Hypothalamus (tissue), 51 donors: ENCODE data around the gene STARD8.
"Not testable (repeated sequence)": the region's sequence is repeated elsewhere in the genome, so short reads cannot be mapped to it uniquely, and the experiment has no call there.

Experiments used
- DNase-seq, 51 donors: peaks; one replicate each; lab custom pipeline; 2025; lab: John Stamatoyannopoulos, UW

The STARD8 gene

DNA sequence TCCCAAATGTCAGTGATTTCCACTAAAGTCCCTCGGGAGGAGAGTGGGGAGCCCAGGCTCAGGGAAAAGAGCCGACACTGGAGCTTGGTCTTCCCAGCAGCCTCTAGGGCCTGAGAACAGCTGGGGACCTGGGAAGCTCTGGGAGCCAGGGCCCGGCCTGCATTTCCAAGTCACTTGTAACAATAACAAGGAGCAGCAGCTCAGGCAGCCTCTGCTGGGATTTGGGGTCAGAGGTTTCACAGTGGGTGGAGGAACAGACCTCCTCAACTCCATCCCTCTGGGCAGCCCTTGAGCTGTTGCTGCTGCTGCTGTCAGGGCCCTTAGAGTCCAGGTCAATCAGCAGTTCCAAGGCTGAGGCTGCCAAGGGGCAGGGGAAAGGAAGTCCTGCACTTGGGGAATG is 11.1 kb downstream of the STARD8 start:
- no peak for DNase-seq

DNA sequence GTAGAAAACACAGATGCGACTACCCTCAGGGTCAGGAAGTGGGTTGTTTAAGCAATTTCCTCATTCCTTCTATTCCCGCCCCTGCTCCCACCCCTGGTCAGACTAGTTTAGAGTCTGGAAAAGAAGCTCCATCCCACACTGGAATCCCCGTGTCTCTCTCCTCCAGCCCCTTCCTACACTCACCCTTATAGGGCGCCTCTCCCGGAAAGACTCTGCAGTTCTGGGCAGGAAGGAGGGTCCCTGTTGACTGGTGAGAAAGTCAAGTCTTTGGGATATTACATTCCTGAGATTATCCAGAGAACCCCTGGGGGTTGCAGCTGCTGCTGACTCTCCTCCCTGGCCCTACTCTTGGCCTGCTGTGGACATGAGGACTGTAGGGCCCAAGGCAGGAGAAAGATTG is 11.9 kb downstream of the STARD8 start:
- DNase-seq = no peak

DNA sequence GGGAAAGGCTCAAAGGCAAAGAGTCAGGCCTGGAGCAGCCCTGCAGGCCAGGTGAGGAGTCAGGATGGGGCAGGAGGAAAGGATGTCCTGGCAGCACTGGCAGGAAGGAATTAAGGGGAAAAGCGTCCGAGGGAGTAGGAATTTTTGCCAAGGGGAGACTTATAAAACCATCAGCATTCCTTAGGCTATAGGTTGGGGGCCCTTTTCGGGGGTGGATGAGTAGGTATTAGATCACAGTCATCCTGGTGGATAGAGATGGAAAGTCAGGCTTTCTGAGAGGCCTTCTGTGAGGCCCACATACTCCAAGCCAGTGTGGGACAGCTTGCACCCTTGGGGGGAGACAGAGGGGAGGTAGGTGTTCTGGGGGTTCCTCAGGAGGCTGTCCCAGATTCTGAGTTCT is 12.3 kb downstream of the STARD8 start:
- no peak for DNase-seq

DNA sequence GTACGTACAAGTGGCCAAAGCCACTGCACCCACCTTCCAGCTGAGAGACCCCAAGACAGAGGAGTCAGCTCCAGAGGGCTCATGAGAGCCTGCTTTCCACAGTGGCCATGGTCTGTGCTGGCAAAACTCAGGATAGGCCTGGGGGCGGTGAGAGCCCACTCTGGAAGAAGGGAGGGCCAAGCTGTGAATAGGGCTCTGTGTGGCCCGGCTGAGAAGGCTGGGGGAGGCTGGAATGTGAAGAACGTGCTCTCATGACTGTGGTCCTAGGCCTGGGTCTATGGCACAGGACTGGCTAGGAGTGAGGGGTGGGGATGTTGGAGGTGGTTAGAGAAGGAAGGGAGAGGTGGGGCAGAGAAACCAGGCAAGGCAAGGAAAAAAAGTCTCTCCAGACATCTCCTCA is 13.3 kb downstream of the STARD8 start:
- DNase-seq = no peak

DNA sequence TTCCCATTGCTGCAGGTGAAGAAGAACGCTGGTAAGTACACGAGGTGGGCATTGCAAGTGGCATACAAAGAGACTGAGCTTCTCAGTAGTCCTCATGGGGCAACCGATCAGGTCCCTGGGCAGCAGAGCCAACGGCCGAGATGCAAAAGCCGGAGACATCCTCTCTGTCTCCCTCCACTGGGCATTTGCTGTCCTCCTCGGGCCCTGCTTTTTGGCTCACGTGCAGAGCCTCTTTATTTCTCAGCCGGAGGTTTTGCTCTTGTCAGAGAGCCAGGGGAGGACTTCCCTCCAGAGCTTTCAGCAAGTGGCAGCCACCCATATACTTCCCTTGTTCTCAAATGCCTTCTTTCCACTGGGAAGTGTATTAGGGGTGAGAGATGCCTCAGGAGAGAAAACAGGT is 18.0 kb downstream of the STARD8 start:
- DNase-seq = peak in 3 of 51 donors; percentile 0

DNA sequence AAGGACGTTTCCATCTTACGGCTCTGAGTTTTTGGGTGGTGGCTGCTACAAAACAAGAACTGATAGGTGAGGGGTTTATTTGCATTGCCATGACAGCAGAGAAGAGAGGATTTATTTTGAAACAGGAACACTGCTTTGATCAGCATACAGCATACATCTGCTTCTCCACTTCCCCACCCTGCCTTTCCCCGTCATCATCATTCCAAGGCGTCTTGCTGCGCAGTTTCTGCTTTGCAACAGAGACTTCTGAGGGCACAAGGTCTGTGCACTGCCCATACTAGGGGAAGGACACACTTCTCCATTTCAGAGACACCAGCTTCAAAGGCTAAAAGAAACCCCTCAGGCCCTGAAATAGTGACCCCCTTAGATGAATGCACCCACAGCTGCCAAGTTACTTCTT is 19.1 kb downstream of the STARD8 start:
- peak in 5 of 51 donors; percentile 0 to 4 (median 1) for DNase-seq

DNA sequence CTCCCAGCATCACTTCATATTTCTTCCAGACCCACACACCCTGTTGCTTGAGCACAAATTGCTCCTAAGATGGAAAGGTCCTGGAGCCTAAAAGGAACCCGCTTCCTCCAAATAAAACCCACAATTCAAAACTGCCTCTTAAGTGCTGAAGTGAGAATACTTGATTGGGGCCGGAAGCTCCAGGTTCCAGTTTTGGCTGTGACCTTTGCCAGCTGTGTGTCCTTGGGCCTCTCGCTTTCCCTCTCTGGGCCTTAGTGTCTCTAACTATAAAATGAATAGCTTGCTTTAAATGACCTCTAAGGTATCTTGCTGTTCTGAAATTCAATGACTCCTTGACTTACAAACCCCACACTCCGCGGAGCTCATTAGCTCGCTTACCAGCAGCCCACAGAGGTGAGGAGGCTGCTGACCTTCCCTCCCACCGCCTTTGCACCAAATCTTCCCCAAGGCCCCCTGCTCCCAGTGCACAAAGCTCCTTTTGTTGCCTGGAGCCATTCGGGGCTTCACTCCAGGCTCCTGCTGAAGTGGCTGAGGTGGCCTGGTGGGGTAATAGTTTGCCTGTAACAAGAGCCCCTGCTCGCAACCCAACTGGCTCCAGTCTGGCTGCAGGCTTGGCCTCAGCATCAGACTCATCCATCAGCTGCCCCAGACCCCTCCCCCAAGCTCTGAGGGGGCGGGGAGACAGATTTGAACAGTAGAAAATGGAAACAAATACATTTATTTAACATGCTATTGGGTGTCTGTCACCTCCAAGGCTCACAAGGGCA is 21.8 kb downstream of the STARD8 start:
- no peak for DNase-seq

DNA sequence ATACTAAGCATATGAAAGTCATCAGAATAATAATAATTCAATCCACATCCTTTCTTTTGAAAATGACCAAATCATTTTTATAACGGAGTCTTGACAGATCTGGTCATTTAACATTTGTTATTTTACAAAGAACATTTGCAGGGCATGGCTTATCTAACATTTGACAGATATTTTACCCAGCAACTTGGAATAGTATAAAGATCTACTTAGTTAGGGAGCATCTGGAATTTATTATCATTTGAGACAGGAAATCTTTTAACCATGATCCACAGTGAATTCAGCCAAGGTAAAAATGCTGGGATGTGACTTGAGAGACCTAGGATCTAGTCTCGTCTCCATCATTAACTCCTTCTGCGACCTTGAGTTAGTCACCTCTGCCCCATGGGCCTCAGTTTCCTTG is 22.4 kb downstream of the STARD8 start:
- no peak for DNase-seq

DNA sequence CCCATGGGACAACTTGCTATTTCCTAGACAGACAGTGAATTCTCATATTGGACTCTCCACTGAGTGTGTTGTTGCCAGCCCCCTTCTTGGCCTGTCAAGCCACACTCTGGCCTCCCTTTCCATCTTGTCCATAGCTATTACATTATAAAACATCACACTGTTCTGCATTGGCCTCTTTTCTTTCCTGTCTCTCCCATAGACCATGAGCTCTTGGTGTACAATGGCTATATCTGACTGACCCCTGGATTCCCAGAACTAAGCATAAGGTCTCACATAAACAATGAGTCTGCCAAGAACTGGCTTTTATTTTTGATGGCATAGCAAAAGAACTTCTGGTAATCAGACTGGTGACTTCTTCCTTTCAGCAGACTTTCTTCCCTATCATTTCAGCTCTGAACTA is 23.8 kb downstream of the STARD8 start:
- DNase-seq = no peak

DNA sequence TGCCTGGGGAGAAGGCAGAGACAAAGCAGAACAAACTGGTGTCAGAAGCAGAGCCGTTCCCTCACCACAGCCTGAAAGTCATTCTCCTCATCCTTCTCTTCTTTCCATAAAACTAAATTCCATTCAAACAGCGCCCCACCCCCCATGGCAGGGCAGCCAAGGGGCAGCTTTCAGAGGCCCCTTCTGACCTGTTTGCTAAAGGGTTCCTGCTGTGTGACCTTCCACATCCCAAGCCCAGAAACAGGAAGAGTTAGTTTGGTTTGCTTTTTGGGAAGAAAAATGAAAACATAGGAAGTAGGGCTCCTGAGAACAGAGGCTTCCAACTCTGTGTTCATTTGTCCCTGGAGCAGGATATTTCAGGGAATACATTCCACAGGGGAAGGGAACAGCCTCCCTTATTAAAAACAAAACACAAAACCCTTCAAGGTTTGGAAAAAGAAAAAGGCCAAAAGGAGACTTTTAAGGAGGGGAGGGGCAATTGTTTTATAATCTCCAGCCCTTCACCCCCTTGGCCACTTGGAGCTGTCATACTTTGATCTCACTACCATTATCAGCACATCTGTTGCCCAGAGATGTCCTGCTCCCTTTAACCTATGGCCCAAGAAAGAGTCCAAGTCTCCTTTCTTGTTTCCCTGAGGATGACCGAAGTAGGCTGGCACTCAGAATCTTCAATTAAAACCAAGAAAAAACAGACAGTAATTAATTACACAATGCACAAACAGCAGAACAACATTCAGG is 25.3 kb downstream of the STARD8 start:
- DNase-seq = no peak

DNA sequence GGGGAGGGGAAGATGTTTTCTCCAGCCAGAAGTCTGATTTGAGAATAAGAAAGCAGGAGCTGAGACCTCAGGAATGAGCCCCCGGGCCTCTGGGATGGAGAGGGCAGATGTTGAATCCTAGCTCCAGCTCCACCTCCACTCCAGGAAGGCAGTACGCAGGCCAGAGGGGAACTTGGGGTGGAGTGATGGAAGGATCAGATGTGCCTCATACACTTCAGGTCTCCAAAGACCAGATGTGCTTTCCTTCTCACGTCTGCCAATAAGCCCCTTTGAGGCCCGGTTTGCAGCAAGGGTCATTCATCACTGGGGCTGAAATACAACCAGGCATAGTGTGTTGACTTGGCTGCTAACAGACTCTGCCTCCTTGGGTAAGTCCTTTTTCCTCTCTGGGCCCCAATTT is 28.1 kb downstream of the STARD8 start:
- DNase-seq = no peak

DNA sequence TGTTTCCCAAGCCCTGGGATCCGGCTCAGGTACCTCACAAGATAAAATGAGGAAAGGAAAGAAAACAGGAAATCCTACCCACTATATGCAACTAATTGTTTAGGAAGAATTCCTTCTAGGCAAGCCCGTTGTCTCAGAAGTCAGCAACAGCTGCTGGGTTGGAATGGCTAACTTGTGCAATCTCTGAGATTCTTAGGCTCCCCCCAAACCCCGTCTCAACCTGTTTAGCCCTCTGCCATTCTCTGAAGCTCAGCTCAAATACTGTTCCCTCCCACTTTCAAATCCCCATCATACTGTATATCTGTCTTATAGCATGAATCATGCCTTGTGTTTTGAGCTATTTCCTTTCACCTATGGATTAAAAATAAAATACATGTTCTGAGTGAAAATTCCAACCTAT is 28.9 kb downstream of the STARD8 start:
- no peak for DNase-seq

DNA sequence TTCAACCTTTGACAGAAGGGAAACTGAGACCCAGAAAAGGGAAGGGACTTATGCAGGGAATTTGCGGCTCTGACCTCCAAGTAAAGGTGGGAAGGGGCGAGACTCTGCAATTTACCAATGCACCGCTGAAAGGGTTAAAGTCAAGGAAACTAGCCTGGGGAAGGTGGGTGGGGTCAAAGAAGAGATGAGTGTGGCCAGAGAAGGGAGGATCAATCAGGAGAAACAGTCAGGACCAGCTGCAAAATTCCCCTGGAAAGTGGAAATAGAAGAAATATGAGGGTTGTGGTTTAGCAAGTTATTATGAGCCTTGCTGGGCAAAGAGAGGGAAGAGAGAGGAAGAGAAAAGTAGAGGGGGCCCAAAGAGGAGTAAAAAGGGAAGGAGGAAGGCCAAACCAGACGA is 30.5 kb downstream of the STARD8 start:
- DNase-seq = no peak

DNA sequence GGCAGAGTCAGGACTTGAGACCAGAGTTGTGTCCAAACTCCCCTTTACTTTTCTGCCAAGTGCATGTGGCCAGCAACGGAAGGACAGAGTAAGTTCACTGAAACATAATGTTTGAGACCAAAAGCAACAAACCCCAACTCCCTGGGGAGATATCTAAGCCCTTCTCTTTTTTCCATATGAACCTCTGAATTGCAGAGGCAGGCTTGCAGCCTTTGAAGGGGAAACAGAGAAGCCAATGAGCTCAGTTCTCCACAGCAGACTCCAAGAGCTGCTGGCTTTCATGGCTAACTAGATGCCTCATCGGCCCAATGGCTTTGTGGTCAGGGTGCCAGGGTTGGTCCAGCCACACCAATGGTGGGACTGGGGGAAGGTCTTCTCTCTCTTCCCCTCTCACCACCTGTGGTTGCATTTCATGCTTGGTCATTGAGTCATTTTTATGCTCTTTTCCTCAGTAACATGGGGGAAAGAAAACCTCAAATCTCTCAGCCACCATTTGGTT is 34.0 kb downstream of the STARD8 start:
- no peak for DNase-seq

DNA sequence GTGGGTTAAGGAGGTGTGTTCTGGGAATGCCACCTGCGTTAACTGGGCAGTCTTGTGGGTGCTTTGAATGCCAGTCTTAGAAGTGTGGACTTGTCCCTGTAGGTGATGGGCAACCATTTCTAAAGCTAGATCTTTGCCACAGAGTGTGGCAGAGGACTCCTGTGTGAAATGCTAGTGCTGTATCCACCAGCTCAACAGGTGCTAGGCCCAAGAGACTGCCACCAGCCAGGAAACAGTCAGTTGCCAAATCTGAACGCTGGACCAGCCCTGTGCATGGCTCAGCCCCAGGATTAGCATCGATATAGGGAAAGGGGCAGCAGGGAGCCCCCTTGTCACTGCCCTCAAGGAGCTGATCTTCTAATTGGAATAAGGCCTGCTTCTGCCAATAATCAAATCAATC is 35.3 kb downstream of the STARD8 start:
- no peak for DNase-seq

DNA sequence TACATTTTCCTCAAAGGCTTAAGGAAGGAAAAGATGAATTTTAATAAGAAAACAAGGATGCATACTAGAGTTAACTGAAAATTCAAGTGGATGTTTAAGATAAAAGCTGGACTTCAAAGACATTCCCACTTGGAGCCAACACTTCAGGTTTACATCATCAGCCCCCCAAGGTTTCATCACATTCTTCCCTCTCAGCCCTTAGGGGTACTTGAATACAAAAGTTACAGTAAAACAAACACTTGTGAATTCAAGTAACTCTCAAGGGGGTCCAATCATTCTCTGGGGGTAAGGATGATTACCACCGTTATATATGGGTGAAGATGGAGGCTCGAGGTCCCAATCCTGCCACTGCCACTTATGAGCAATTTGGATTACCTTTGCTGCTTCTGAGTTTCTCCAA is 36.1 kb downstream of the STARD8 start:
- no peak for DNase-seq

DNA sequence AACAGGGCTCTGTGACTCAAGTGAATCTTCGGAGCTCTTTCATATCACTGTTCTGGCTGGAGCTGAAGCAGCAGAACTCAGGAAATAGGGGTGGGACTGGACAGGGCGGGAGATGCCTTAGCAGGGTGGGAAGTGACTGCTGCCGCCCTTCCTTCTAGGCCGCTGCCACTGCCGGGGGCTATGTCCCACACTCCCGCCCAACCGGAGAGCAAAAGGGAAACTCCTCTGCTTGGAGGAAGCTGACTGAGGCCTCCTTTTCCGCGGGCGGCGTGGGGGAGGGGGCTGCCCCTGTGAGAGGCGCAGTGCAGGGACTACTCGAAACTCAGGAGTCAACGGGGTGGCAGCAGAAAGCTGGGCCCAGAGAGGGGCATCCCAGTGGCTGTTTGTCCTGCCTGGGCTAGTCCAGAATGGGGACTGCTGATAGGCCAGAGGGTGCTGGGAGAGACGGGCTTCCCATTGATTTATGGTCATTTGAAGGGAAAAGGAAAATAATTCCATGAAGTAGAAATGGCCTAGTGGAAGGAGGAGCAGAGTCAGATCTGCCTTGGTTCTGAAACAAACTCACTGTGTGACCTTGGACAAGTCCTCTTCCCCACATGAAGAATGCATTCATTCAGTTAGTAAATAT is 36.9 kb downstream of the STARD8 start:
- DNase-seq = peak in 8 of 51 donors; percentile 0 to 10 (median 5)

DNA sequence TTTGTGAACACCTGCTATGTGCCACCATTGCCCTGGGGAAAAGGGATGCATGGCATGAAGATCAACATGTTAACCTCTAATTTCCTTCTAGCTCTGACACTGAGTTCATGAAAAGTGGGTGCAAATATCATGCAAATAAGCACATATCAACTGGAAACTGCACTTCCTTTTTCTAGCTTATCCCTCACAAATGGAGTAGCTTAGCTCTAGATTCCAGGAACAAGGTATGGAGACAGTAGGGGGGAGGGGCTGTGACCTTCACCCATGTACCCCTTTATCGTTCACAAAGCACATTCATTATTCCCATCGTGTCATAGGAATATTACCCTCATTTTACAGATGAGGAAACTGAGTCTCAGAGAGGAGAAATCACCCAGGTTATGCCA is 37.4 kb downstream of the STARD8 start:
- no peak for DNase-seq

DNA sequence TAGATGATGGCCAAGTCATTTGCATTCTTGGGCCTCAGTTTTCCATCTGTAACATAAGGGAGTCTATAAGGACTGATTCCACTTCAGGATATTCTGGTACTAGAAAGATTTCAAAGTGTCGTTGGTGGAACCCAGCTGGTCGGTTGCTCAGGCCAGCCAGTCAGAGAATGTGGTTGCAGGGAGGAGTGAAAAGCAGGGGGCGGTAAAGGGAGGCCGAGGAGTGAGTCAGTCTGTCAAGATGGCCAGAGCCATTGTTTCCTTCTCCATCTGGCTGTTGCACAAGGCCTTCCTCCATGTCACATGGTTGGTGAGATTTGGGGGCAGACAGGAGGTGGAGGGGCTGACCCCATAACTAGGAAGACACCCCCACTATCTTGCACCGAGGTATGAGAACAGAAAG is 38.2 kb downstream of the STARD8 start:
- no peak for DNase-seq

DNA sequence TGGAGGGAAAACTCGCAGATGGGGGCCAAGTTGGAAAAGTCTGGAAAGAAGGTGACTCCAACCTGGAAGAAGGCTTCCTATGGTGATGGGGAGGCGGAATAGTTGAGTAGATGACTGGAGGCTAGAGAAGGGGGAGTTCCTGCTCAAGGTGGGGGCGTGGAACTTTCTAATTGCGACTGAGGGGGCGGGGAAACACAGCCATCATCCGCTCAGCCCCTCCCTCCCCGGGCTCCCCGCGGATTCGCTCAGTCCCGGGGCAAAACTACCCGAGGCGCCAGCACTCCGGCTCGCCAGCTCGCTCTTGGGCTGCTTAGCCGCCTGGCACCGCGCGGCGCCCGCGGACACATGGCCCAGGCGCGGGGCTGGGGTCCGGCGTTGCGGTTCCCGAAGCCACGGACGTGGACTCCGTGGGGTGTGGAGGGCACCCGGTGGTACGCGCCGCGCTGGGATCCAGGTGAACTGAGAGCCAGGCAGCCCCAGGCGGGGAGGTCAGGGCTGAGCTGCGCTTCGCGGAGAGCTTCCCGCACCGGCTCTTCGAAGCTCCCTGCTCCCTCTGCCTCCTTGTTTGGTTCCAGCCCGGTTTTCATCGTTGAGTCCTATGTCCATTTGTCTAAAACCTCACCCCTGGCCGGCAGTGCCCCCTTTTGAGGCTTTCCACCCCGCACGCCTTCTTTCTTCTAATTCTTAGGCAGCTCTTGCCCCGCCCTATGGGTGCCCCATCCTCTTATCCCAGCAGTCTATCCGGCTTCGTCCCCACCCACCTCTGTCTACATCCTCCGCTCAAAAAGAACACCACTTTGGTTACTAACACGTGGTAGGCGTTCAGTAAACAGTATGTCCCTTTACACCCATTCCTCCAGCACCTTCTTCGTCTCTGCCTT is 38.9 kb downstream of the STARD8 start:
- peak in 6 of 51 donors; percentile 0 to 19 (median 6) for DNase-seq

DNA sequence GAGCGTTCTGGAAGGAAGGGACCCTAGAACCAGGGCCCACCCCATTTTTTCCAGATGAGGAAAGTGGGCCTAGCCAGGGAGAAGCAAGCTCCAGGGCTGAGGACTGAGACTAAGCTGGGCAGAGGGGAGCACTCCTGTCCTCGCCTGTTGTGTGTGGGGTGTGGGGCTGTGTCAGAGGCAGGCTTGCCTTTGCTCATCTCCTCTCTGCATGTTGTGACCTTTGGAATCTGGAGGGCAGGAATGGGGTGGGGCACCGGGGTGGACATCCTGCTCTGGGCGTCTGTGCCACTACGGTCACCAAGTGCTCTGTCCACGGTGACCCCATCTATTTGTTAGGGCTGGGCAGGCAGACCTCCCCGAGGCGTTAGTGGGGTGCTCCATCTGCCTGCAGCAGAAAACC is 41.5 kb downstream of the STARD8 start:
- DNase-seq = not testable (repeated sequence)
